ENCODE data around the gene TSPO.

The TSPO gene

DNA sequence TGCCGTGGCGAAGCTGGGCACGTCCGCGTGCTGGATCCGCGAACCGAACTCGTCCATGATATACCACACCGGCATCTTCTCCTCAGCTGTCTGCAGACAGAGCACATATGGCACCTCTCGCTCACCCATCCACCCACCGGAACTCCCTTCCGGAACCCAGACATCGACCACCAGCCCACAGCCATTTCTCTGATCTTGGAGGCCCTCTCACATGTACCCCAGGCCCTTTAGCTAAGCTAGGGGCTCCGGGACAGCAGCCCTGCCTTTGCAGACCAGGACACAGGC lies 28.5 kb downstream of the TSPO start:
- H3K4me3 ChIP-seq (ENCODE audit: low read depth in 1 of 2, low read length in 1 of 2) = no peak overlapping the region
- H3K27ac ChIP-seq = no peak overlapping the region
- no peaks in the 10 kb centered on the region for H3K27me3 ChIP-seq
- peaks cover 18 to 19% of the 10 kb centered on the region in 2 experiments for H3K4me1 ChIP-seq (ENCODE audit: control insufficient read depth in 1 of 2, insufficient read depth in 1 of 2, low read depth in 1 of 2, low read length in 1 of 2)
- H3K9me3 ChIP-seq = no peaks in the 10 kb centered on the region
- peaks cover 73% of the 10 kb centered on the region for H3K36me3 ChIP-seq
- TF ChIP-seq, protein P1, sequence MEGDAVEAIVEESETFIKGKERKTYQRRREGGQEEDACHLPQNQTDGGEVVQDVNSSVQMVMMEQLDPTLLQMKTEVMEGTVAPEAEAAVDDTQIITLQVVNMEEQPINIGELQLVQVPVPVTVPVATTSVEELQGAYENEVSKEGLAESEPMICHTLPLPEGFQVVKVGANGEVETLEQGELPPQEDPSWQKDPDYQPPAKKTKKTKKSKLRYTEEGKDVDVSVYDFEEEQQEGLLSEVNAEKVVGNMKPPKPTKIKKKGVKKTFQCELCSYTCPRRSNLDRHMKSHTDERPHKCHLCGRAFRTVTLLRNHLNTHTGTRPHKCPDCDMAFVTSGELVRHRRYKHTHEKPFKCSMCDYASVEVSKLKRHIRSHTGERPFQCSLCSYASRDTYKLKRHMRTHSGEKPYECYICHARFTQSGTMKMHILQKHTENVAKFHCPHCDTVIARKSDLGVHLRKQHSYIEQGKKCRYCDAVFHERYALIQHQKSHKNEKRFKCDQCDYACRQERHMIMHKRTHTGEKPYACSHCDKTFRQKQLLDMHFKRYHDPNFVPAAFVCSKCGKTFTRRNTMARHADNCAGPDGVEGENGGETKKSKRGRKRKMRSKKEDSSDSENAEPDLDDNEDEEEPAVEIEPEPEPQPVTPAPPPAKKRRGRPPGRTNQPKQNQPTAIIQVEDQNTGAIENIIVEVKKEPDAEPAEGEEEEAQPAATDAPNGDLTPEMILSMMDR (IDR thresholded peaks at IDR 0.05) = no peak

DNA sequence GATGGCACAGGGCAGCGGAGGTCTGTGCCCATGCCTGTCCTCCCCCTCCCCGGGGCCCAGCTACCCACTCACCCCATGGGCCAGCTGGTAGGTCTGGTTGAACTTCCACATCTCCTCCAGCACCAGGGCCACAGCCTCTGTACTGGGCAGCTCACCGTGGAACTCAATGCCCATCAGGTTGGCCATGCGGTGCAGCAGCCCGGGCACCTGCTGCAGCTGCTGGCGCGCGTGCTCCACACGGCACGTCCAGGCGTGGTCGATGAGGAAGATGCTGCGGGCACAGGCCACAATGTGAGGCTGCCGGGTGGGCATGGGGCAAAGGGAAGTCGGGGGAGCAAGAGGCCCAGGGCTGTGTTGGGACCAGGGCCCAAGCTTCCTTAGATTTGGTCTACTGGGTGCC lies 29.3 kb downstream of the TSPO start:
- H3K27me3 ChIP-seq = no peaks in the 10 kb centered on the region
- H3K36me3 ChIP-seq = peaks cover 65% of the 10 kb centered on the region
- no peaks in the 10 kb centered on the region for H3K9me3 ChIP-seq
- no peak overlapping the region for H3K27ac ChIP-seq
- peaks cover 23 to 24% of the 10 kb centered on the region in 2 experiments for H3K4me1 ChIP-seq (ENCODE audit: control insufficient read depth in 1 of 2, insufficient read depth in 1 of 2, low read depth in 1 of 2, low read length in 1 of 2)
- no peak overlapping the region for H3K4me3 ChIP-seq (ENCODE audit: low read depth in 1 of 2, low read length in 1 of 2)
- TF ChIP-seq, protein P1 (IDR thresholded peaks at IDR 0.05) = no peak

DNA sequence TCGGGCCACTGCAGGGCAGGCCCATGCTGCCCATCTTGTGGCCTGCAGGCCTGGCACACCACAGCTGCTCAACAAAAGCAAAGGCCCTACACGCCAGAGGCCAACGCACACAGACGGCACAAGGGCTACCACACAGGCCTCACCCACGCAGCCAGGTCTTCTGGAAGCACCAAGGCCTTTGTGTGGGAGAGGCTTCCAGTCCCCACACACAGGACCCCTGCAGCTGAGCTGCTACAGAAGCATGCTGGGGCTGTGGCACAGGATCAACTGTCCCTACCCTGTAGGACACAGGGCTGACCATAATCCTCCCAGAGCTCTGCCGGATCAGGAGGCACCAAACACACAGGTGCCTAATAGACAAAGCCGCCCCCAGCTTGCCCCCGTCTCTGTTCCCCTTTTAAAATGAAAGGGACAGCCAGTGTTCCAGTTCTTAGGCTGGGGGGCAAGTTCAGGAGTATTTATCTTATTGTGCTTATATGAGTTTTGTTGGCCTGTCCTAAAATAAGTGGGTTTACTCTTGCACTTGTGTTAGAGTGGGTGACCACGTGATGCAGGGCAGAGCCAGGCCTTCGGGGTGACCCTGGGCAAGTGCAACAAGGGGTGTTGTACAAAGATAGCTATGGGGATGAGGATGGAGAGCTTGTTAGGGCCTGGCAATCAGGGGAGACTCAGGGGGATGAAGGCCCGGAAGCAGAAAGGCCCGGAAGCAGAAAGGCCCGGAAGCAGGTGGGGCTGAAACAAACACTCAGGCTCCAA lies 30.1 kb downstream of the TSPO start:
- no peak overlapping the region for H3K4me3 ChIP-seq (ENCODE audit: low read depth in 1 of 2, low read length in 1 of 2)
- no peak overlapping the region for H3K27ac ChIP-seq
- H3K9me3 ChIP-seq = no peaks in the 10 kb centered on the region
- TF ChIP-seq, protein P1 (IDR thresholded peaks at IDR 0.05) = no peak
- peaks cover 31 to 32% of the 10 kb centered on the region in 2 experiments for H3K4me1 ChIP-seq (ENCODE audit: control insufficient read depth in 1 of 2, insufficient read depth in 1 of 2, low read depth in 1 of 2, low read length in 1 of 2)
- no peaks in the 10 kb centered on the region for H3K27me3 ChIP-seq
- H3K36me3 ChIP-seq = peaks cover 59% of the 10 kb centered on the region

DNA sequence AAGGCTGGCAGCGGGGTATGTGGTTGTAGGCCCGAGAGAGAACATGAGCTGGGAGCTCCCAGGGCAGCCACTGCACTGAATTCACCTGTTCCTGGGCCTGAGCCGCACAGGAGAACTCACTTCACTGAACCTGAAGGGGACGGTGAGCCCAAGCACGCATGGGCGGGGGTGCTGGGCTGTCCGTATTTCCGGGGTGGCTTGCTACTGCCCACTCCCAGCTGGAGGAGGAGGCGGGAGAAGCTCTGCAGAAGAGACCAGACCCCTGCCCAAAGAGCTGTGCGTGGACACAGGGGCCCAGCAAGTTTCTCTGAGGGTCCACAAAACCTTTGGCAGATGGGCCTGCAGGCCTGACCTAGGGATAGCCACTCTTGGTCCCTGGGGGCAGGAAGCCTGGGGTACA lies 30.8 kb downstream of the TSPO start:
- H3K4me1 ChIP-seq (ENCODE audit: control insufficient read depth in 1 of 2, insufficient read depth in 1 of 2, low read depth in 1 of 2, low read length in 1 of 2) = peaks cover 32 to 35% of the 10 kb centered on the region in 2 experiments
- peaks cover 55% of the 10 kb centered on the region for H3K36me3 ChIP-seq
- no peak overlapping the region for H3K4me3 ChIP-seq (ENCODE audit: low read depth in 1 of 2, low read length in 1 of 2)
- H3K27me3 ChIP-seq = no peaks in the 10 kb centered on the region
- H3K27ac ChIP-seq = no peak overlapping the region
- TF ChIP-seq, protein P1 (IDR thresholded peaks at IDR 0.05) = no peak
- H3K9me3 ChIP-seq = no peaks in the 10 kb centered on the region

DNA sequence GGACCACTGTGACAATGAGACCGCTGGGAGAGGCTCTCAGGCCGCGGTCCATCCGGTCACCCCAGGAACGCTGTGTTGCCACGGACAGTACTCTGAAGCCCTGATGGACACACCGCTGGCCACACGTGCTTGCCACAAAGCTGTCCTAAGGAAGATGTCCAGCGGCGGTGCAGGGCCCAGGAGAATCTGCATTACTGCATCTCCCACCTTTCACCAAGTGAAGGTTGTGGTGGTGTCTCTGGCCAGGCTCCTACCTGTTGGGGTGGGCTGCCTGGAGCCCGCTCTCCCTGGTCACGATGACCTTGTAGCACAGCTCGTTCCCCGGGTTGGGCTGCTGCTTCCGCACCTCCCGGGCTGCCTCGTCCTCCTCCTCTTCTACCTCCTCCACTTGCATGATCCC lies 31.4 kb downstream of the TSPO start:
- Histone ChIP-seq H3K4me3 (ENCODE audit: low read depth in 1 of 2, low read length in 1 of 2) (no peak overlapping the region), H3K9me3 (no peaks in the 10 kb centered on the region), H3K27me3 (no peaks in the 10 kb centered on the region), H3K27ac (no peak overlapping the region), H3K4me1 (ENCODE audit: control insufficient read depth in 1 of 2, insufficient read depth in 1 of 2, low read depth in 1 of 2, low read length in 1 of 2) (peaks cover 34 to 38% of the 10 kb centered on the region in 2 experiments), H3K36me3 (peaks cover 48% of the 10 kb centered on the region)
- TF ChIP-seq, protein P1 (IDR thresholded peaks at IDR 0.05) = no peak

All from neutrophil (primary cell).